OCI-LY7 (cell line): ENCODE results near the gene LYPD1.

Experiments used
- EZH2phosphoT487 ChIP-seq: fragments of 200-600 bp; sonication (generic); IDR thresholded peaks from 2 replicates; pipeline ENCODE4 v1.6.1; 2018; ENCODE audit warnings: low read depth, borderline replicate concordance, mild to moderate bottlenecking, mixed run types, antibody characterized with exemption, low read length, moderate library complexity, mixed read lengths
- TF ChIP-seq, protein P1 (sequence below): fragments of 200-600 bp; sonication (generic); conservative IDR thresholded peaks from 2 replicates; pipeline ENCODE4 v1.5.1; 2014; ENCODE audit warnings: mild to moderate bottlenecking, antibody characterized with exemption, low read length, moderate library complexity, mixed read lengths

- TF ChIP-seq, protein P1, sequence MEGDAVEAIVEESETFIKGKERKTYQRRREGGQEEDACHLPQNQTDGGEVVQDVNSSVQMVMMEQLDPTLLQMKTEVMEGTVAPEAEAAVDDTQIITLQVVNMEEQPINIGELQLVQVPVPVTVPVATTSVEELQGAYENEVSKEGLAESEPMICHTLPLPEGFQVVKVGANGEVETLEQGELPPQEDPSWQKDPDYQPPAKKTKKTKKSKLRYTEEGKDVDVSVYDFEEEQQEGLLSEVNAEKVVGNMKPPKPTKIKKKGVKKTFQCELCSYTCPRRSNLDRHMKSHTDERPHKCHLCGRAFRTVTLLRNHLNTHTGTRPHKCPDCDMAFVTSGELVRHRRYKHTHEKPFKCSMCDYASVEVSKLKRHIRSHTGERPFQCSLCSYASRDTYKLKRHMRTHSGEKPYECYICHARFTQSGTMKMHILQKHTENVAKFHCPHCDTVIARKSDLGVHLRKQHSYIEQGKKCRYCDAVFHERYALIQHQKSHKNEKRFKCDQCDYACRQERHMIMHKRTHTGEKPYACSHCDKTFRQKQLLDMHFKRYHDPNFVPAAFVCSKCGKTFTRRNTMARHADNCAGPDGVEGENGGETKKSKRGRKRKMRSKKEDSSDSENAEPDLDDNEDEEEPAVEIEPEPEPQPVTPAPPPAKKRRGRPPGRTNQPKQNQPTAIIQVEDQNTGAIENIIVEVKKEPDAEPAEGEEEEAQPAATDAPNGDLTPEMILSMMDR: no peak
- no peak for TF ChIP-seq EZH2phosphoT487
Observed at GRCh38 chr2:132636346-132636745, 33.7 kb downstream of the LYPD1 start.
